DMS153 (cell line): ENCODE measurements around the gene CENPF.
"Not testable (repeated sequence)": the region's sequence is repeated elsewhere in the genome, so short reads cannot be mapped to it uniquely, and the experiment has no call there.

Source experiments
- DNase-seq: peaks from one replicate; lab custom pipeline; 2025; lab: John Stamatoyannopoulos, UW

The CENPF gene, protein sequence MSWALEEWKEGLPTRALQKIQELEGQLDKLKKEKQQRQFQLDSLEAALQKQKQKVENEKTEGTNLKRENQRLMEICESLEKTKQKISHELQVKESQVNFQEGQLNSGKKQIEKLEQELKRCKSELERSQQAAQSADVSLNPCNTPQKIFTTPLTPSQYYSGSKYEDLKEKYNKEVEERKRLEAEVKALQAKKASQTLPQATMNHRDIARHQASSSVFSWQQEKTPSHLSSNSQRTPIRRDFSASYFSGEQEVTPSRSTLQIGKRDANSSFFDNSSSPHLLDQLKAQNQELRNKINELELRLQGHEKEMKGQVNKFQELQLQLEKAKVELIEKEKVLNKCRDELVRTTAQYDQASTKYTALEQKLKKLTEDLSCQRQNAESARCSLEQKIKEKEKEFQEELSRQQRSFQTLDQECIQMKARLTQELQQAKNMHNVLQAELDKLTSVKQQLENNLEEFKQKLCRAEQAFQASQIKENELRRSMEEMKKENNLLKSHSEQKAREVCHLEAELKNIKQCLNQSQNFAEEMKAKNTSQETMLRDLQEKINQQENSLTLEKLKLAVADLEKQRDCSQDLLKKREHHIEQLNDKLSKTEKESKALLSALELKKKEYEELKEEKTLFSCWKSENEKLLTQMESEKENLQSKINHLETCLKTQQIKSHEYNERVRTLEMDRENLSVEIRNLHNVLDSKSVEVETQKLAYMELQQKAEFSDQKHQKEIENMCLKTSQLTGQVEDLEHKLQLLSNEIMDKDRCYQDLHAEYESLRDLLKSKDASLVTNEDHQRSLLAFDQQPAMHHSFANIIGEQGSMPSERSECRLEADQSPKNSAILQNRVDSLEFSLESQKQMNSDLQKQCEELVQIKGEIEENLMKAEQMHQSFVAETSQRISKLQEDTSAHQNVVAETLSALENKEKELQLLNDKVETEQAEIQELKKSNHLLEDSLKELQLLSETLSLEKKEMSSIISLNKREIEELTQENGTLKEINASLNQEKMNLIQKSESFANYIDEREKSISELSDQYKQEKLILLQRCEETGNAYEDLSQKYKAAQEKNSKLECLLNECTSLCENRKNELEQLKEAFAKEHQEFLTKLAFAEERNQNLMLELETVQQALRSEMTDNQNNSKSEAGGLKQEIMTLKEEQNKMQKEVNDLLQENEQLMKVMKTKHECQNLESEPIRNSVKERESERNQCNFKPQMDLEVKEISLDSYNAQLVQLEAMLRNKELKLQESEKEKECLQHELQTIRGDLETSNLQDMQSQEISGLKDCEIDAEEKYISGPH (N-terminal part only)

DNA sequence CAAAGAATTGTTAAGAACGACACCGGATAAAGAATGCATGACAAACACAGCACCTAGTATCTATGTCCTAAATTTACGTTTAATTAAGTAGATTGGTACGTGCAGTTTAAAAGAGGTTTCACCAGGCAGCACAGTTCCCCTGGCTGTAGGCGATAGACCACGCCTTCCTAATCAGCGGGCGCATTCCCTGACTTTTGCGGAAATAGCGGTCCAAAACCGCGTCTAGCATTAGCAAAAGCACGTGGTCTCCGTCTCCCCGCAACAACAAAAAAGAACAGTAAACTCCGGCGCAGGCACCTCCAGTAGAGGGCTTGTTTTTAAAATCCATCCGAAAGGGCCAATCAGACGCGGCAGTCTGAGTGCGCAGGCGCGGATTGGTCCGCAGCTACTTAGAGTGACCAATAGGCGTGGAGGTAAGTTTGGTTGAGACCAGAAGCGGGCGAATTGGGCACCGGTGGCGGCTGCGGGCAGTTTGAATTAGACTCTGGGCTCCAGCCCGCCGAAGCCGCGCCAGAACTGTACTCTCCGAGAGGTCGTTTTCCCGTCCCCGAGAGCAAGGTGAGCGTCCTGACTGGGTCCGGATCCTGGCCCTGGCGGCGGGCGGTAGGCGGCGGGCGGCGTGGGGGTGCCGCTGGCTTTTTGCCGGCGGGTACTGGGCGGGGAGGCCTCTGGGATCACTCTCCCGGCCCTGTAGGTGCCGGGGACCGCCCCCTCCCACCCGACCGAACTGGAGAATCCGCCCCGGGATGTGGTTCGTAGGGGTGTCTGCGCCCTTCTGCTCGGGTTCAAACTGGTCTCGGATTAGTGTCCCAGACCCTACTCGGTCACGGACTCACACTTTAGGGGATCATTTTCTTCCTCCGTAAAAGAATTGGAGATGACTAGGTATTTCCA, at the start of gene CENPF:
TSS of gene CENPF (plus strand) at position 432 of the 894 bp plus-strand sequence. CDS start 10,560 bp downstream, outside the sequence.
- peak; percentile 99 for DNase-seq

DNA sequence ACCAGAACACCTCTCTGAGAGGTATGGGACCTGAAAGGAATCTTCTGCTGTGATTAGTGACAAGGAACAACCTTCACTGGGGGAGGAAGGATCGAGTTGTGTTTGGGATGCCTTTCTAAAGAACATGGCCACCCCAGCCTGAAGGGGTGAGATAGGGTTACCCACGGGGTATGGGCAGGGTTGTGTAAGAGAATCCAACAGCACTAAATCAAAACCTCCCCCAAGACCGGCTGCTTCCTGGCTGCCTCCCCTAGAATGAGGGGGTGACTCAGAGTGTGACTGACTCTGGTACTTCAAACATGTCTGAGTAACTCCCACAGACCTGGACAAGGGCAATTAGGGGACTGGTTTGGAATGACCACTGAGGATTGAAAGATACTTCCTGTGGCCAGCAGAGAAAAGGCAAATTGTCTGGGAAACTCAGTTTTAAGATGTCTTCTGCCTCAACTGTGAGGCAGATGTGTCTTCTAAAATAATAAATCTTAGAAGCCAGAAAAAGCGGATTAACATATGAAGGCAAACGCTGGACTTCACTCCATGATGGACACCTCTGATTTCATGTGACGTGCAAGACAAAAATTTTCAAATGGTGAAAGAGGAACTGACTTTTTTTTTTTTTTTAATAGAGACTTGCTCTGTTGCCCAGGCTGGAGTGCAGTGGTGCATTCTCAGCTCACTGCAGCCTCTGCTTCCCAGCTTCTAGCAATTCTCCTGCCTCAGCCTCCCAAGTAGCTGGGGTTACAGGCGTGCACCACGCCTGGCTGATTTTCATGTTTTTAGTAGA, 44.9 kb upstream of the CENPF start:
- no peak for DNase-seq

DNA sequence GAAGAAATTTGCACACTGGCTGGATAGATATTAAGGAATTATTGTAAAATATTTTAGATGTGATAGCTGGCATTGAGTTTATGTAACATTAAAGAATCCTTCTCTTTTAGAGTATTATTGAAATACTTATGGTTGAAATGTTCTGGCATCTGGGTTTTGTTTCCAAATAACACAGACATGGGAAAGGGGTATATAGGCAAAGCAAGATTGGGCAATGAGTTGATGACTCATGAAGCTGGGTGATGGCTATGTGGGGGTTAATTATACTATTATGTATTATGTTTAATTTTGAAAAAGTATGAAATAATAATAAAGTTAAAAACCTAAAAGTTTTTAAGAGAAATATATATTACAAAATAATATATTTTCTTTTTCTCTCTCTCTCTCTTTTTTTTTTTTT, 39.1 kb upstream of the CENPF start:
- DNase-seq: no peak

DNA sequence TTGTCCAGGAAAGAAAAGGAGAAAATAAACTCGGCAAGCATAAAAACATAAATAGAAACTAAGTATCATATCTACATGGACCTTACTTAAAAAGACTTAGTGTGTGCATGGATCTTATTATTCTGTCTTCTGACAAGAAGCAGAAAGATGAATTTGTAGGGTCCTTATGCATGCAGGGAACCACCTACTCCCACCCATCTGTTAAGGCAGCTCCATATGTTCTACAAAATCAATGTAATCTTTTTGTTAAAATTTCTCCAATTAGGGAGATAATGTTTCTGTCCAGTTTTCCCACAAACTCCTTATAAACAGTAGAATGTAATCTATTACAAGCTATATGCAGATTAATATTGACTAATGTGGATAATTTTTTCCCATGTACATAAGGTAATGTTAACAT, 37.7 kb upstream of the CENPF start:
- DNase-seq: no peak

DNA sequence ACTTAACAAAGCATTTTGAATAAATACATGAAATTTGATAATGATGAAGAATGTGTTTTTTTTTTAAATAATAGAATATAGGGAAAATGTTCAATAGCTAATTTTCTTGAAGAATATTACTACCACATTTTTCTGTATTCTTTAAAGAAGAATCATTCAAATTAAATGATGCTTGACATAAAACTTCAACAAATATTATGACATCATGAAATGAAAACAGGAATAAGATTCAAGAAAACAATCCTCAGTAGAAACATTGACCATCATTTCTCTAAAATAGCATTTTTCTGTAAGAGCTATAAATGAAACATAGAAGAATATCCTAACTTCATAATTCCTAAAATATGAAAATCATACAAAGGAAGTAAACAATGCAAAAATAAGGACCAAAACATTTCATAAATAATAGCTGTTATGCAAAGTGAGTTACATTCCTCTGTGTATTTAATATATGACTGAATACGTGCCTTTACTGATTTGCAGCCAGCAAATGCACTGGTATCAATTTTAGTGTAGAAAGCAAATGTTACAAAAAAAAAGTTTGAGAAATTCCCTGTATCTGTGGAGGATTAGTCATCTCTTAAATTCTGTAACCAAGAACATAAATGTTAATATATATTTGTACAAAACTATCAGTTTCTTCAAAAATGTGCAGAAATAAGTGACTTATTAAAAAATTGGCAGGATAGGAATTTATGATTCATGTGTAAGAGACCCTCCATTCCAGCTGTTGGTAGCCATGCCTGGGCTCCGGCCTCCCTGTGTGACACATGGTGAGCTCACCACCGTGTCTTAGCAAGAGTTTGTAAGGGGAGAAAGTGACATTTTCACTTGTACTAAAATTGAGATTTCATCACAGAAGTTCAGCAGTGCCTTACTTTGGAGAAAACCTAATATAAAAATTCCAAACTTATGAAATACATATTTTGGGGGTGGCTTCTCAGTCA, 36.6 kb upstream of the CENPF start:
- DNase-seq: no peak

DNA sequence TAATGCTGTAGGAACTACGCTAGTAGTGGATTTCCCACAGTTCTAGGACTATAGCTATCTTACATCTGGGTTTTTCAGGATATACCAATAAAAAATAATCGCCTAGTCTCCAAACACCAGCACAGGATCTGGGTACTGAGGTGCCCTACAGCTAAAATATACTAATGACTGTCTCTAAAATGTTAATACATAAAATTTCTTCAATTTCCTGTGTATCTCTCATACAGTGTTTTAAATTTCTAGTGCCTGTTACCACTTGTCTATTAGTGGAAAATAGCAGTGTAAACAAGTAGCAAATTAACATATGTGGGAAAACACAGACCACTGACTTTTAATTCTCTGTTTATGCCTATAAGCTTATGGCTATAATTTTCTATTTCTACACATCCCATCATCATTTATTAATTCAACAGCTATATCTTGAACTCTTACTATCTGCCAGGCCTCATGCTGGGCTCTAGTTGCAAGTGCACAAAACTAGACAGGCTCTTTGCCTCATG, 35.5 kb upstream of the CENPF start:
- no peak for DNase-seq

DNA sequence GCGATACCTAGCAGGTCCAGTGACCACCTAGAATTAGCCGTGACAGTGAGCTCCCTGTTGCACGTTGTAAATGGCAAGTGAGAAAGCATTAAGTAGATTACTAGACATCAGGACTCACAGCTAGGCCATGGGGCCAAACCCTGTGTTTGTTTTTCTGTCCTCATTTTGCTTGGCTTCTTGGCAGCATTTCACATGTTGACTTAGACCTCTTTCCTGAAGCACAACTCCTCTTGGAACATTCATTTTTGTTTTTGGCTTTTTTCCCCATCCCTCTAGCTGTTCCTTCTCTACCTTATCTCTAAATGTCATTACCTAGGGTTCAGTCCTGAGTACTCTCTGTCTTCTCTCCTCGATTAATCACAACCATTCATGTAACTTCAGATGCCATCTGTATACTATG, 34.7 kb upstream of the CENPF start:
- DNase-seq: no peak

DNA sequence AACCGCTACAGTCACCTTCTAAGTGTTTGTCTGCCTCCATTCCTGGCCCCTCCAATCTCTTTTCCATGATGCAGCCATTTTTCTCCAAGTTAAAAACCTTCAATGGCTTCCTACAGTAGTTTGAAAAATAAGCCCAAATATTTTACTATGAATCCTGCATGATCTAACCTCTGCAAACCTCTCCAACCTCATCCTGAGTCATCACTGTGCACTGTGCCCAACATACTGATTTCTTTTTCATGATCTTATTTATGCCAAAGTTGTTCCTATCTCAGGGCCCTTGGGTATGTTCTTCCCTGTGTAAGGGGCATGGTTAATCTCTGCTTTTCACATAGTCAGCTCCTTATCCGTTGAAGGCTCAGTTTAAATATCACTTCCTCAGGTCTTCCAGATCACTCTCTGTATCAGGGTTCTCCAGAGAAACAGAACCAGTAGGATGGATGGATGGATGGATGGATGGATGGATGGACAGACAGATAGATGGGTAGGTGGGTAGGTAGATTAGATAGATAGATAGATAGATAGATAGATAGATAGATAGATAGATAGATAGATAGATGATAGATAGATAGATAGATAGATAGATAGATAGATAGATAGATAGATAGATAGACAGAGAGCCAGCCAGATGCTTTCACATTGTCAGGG, 33.5 kb upstream of the CENPF start:
- DNase-seq: no peak

DNA sequence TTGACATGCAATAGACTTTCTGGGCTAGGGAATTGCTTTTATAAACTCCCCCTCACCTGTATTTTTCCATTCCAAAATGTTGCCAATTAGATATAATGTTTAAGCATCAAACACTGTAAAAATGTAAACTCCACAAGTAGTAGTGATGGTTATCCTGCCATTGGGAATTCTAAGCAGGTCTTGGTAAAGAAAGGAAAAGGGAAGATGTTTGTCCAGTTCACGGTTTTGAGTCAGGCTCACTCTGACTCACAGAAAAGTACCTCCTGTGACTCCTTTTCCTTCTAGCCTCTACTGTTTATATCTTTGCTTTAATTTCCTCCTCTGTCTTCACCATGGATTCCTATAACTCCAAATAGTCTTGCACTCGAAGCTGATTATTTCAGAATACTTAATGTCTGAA, 32.6 kb upstream of the CENPF start:
- no peak for DNase-seq

DNA sequence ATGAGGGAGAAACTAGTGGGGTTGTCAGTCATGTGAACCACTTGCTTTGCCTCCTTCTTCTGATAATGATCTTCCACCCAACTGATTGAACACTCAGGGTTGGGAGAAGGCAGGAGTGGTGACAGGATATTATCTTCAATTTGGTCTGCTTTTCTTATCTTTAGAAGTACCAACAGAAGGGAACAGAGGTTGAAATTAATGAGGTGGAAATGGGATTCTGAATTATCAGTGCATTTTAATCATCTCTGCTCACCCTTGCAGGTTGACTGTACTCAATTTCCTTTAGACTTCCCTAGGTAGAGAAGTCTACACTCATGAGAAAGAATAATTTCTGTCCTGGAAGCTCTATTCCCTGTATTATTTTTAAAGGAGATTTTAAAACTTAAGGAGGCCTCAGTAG, 31.7 kb upstream of the CENPF start:
- no peak for DNase-seq

DNA sequence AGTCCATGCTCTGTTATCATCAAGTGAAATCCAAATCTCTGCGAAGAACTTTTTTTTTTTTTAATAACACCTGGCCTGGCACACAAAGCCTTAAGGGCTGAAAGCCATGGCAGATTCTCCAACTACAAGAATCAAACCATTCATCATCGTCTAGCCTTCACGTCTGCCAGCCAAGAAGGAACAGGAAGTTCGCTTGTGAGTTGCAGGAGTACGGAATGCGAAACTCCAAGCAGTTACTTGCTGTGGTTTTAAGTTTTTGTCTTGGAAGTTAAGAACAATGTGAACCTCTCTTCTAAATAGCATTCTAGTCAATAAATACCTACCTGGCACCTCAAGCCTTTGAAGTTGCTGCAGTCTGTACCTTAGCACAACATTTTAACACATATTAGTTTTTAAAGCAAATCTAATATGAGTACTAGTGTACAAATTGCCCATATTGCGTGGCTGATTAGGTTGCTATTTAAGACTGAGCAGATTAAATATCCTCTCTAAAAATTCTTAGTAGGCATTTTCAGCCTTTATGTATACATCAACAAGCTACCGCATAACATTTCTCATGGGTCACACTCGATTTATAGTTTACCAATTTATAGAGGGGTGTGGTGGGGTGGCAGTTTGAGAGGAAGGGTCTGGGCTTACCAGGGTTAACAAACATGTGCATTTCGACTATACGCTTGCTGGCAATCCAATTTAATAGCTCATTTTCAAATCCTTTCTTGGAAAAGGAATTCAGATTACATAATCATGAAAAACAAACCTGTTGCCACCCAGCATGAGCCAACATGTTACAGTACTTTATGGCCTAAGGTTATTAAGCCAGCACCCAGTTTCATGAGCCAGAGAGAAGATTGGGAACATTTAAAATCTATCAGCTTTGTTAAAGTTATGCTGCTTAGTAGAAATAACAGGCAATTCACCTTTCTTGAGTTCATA, 29.3 kb upstream of the CENPF start:
- DNase-seq: no peak

DNA sequence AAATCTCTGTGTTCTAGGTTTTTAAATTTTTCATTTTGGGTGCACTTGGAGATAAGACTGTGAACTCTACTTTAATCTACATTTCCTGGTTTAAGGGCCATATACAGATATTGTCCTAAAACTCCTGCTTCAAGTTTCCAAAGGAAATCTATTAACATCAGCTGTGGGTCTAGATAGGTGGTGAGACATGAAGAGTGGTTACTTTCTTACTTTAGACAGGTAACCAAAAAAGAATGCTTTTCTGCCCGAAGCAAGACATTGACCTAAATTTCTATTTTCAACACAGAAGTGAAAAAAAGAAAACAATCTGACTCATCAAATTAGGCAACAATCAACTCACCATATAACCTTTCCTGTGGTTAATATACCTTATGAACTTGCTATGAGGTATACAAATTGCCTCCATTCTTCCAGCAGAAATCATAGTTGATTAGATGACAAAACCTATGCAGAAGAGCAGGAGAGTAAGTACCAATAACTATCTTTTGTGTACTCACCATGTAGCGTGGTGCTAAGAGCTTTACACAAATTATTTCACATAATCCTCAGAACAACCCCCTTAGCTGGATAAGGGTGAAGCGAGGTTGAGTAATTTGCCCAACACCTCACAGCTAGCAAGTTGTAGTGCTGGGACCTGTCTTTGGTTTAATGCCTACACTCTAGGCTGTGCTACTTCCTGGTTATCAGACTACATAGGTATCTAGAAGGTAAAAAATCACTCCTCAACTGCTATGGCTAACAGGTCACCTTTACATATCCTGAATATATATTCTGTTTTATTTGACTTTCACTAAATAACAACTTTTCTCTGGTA, 28.2 kb upstream of the CENPF start:
- no peak for DNase-seq

DNA sequence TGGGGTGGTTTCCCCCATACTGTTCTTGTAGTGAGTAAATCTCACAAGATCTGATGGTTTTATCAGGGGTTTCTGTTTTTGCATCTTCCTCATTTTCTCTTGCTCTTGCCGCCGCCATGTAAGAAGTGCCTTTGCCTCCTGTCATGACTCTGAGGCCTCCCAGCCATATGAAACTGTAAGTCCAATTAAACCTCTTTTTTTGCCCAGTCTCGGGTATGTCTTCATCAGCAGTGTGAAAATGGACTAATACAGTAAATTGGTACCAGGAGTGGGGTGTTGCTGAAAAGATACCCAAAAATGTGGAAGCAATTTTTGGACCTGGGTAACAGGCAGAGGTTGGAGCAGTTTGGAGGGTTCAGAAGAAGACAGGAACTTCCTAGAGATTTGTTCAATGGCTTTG, 26.9 kb upstream of the CENPF start:
- DNase-seq: not testable (repeated sequence)

DNA sequence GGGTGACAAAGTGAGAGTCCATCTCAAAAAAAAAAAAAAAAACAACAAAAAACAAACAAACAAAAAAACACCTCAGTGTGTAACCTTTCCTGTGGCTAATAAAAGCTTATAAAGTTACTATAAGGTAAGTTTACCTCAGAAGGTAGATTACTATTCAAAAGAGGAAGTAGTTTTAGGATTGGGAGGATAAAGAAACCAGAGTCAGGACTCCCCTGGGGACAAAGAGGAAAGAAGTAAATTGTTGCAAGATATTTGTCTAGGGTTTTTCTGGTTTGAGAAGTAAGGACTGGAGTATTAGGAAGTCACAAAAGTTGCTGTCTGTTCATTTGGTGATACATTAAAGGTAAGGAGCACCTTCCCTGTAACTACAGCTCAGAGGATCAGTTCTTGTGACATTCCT, 23.8 kb upstream of the CENPF start:
- no peak for DNase-seq

DNA sequence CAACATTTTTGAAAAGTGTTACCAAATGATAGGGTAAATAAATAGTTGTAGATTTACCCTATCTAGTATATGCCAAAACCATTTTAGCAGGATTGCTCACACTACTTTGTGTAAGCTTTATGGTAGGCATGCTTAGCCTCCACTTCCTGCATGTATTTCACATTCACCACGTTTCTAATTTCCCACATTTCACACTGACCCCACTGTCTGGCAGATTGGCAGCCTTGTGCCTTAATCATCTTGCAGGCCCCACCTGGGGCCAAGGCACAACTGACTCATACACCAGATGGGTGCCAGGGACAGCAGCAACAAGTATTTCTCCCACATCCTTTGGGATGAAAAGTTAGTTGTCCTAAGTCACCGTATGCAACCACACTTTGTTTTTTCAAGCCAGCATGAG, 21.2 kb upstream of the CENPF start:
- DNase-seq: no peak

DNA sequence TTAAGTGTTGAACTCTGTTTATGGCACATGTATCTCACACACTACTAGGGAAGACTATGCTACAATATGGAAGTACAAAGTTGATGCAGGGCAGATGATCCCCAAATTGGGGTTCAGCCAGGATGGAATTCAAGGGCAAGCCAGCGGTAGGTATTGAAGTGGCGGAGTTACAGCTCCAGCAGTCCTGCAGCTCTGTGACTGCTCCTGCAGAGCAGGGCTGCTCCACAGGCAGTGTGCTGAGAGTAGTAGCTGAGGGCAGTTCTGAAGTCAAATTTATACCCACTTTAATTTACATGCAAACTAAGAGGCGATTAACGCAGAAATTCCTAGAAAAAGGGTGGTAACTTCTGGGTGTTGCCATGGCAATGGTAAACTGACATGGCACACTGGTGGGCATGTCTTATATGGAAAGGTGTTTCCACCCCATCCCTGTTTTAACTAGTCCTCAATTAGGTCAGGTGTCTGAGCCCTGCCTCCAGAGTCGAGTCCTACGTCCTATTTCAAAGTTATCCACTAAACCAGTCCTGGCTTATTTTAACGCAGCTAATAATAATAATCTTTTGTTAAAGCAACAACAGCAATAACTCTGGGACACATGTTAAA, 20.6 kb upstream of the CENPF start:
- no peak for DNase-seq
